ENCODE data around the gene PCBP3. TPM values are rescaled to one million over a fixed set of nuclear protein-coding genes. Genes with fewer than 3 reads are reported as not detected.
A peak's percentile ranks its signal among the peaks of the same experiment; 100 is the strongest.

PCBP3 gene
- total and polyA plus RNA-seq, 2 donors (not counting 3 experiments of a cell fraction or from before 2014, with no cell fraction given), result 0.06 to 1.1 TPM

- no peaks in the 10 kb centered on the region for H4K20me1 ChIP-seq (replicated peaks; ENCODE audit: control insufficient read depth, extremely low read depth, insufficient read depth, low read length)
- H3K9me3 ChIP-seq (replicated peaks; ENCODE audit: control insufficient read depth, insufficient read depth, low read length), result no peaks in the 10 kb centered on the region
- H3K4me3 ChIP-seq (replicated peaks in 1 of 3; ENCODE audit: insufficient read depth in 1 of 3, low read depth in 1 of 3, low read length in 3 of 3), result no peak overlapping the region
- H3K27me3 ChIP-seq (ENCODE audit: control insufficient read depth in 2 of 2, insufficient read depth in 2 of 2, low read length in 2 of 2), result peaks cover 2 to 7% of the 10 kb centered on the region in 2 experiments
- H3K79me2 ChIP-seq (ENCODE audit: control insufficient read depth, insufficient read depth, low read length), result no peaks in the 10 kb centered on the region
- no TSS peak for BruUV-seq (replicated peaks)
- no peaks in the 10 kb centered on the region for H3K36me3 ChIP-seq (ENCODE audit: control insufficient read depth in 2 of 2, extremely low read depth in 1 of 2, insufficient read depth in 2 of 2, low read length in 2 of 2)
- POLR2A ChIA-PET, result no interaction called here
- no peaks in the 10 kb centered on the region for H3K9me1 ChIP-seq (replicated peaks; ENCODE audit: control insufficient read depth, extremely low read depth, insufficient read depth, low read length)
- no peak overlapping the region for H2AFZ ChIP-seq (ENCODE audit: low read depth, low read length)
- CTCF ChIA-PET, result no interaction called here
- TF ChIP-seq POLR2A (IDR thresholded peaks at IDR 0.05; ENCODE audit: low read depth, low read length) (no peak), MAX (IDR thresholded peaks at IDR 0.05; ENCODE audit: insufficient read depth, insufficient read length) (peak; percentile 52)
- no peaks in the 10 kb centered on the region for H3K4me1 ChIP-seq (ENCODE audit: control insufficient read depth, extremely low read depth, insufficient read depth, low read length)
- dilution Hi-C loops (cut with MboI; ENCODE audit: extremely low pct_ligation_motif_present, low sequenced_read_pairs), result no loop called here
- no peak overlapping the region for H3K27ac ChIP-seq (ENCODE audit: insufficient read depth, low read depth, low read length)
- intact Hi-C loops (cut with micrococcal nuclease), result no loop called here
- H3K4me2 ChIP-seq (ENCODE audit: insufficient read depth, low read length), result no peak overlapping the region
- no peak for DNase-seq (ENCODE audit: low read depth, low spot score)
- FAIRE-seq, result no peak
- no peak overlapping the region for H3K9ac ChIP-seq (replicated peaks; ENCODE audit: extremely low read depth, insufficient read depth, low read length)
These were observed 201.7 kb downstream of the PCBP3 start for GRCh38 chr21:45845063-45845769.

- intact Hi-C loops (cut with micrococcal nuclease), result no loop called here
- no peaks in the 10 kb centered on the region for H4K20me1 ChIP-seq (replicated peaks; ENCODE audit: control insufficient read depth, extremely low read depth, insufficient read depth, low read length)
- POLR2A ChIA-PET, result no interaction called here
- H3K9ac ChIP-seq (replicated peaks; ENCODE audit: extremely low read depth, insufficient read depth, low read length), result no peak overlapping the region
- dilution Hi-C loops (cut with MboI; ENCODE audit: extremely low pct_ligation_motif_present, low sequenced_read_pairs), result no loop called here
- H2AFZ ChIP-seq (ENCODE audit: low read depth, low read length), result no peak overlapping the region
- H3K27me3 ChIP-seq (ENCODE audit: control insufficient read depth in 2 of 2, insufficient read depth in 2 of 2, low read length in 2 of 2), result peaks cover 2 to 7% of the 10 kb centered on the region in 2 experiments
- no peaks in the 10 kb centered on the region for H3K79me2 ChIP-seq (ENCODE audit: control insufficient read depth, insufficient read depth, low read length)
- H3K4me3 ChIP-seq (replicated peaks in 1 of 3; ENCODE audit: insufficient read depth in 1 of 3, low read depth in 1 of 3, low read length in 3 of 3), result no peak overlapping the region
- no TSS peak for BruUV-seq (replicated peaks)
- CTCF ChIA-PET, result interaction anchor here (0.8 kb wide), 1 partner anchor 25 kb away, joined by 3 read pairs; no protein-coding TSS in a partner anchor
- FAIRE-seq, result no peak
- no peak for DNase-seq (ENCODE audit: low read depth, low spot score)
- no peak for TF ChIP-seq POLR2AphosphoS5 (IDR thresholded peaks at IDR 0.05; ENCODE audit: insufficient read depth, low read depth, low read length)
- TF ChIP-seq POLR2A (IDR thresholded peaks at IDR 0.05; ENCODE audit: low read depth, low read length), result no peak
- TF ChIP-seq EZH2 (IDR thresholded peaks at IDR 0.05; ENCODE audit: borderline replicate concordance, low read depth, low read length, severe bottlenecking), result no peak
- TF ChIP-seq MAX (IDR thresholded peaks at IDR 0.05; ENCODE audit: insufficient read depth, insufficient read length), result no peak
- no peak for TF ChIP-seq JUN (IDR thresholded peaks at IDR 0.05; ENCODE audit: borderline replicate concordance, insufficient read depth, insufficient read length, low read depth)
- no peak for TF ChIP-seq FOS (IDR thresholded peaks at IDR 0.05; ENCODE audit: borderline replicate concordance, insufficient read depth, low read length)
- TF ChIP-seq GATA2 (IDR thresholded peaks at IDR 0.05; ENCODE audit: insufficient read depth, insufficient read length, low read depth, low read length), result no peak
- TF ChIP-seq MYC (IDR thresholded peaks at IDR 0.05; ENCODE audit: low read depth, low read length), result no peak
- TF ChIP-seq CTCF (IDR thresholded peaks at IDR 0.05; ENCODE audit: extremely low read depth in 1 of 2, insufficient read depth in 1 of 2, low read depth in 1 of 2, low read length in 2 of 2), result no peak
- H3K4me2 ChIP-seq (ENCODE audit: insufficient read depth, low read length), result no peak overlapping the region
- H3K9me3 ChIP-seq (replicated peaks; ENCODE audit: control insufficient read depth, insufficient read depth, low read length), result no peaks in the 10 kb centered on the region
- no peaks in the 10 kb centered on the region for H3K36me3 ChIP-seq (ENCODE audit: control insufficient read depth in 2 of 2, extremely low read depth in 1 of 2, insufficient read depth in 2 of 2, low read length in 2 of 2)
- no peaks in the 10 kb centered on the region for H3K4me1 ChIP-seq (ENCODE audit: control insufficient read depth, extremely low read depth, insufficient read depth, low read length)
- H3K9me1 ChIP-seq (replicated peaks; ENCODE audit: control insufficient read depth, extremely low read depth, insufficient read depth, low read length), result no peaks in the 10 kb centered on the region
- no peak overlapping the region for H3K27ac ChIP-seq (ENCODE audit: insufficient read depth, low read depth, low read length)
These were observed 202.2 kb downstream of the PCBP3 start for GRCh38 chr21:45845770-45846090.

All from endothelial cell of umbilical vein (primary cell).